GM21619 (cell line): Measurements from ENCODE around the gene OR7A10.
"Not testable (repeated sequence)": the region's sequence is repeated elsewhere in the genome, so short reads cannot be mapped to it uniquely, and the experiment has no call there.

Experiments used
- ATAC-seq: cut with Tn5 transposase; IDR thresholded peaks from one replicate; pipeline ENCODE4 v1.9.1; 2021; ENCODE audit not compliant: unreplicated experiment

OR7A10 gene

GRCh38 chr19:14795078-14795721 is 53.5 kb downstream of the OR7A10 start:
- no peak for ATAC-seq

DNA sequence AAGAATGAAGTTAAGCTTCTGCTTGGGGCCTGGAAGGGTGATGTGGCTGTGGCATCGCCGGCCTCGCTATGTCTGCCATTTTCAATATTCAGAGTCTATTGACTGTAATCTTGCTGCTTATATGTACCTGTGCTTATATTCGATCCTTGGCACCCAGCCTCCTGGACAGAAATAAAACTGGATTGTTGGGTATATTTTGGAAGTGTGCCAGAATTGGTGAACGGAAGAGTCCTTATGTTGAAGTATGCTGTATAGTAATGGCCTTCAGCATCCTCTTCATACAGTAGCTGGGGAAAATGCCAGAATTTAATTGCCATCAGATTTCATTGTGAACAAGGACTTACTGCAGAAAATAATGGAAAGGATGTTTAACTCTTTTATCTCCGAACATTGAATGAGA is 56.5 kb downstream of the OR7A10 start:
- not testable (repeated sequence) for ATAC-seq
